MM.1S (cell line): ENCODE data around the gene ARMC8.

ENCODE experiments used
- DNase-seq: peaks from one replicate; pipeline ENCODE4 v3.0.0-alpha.2; 2015
- H2AFZ ChIP-seq: fragments of 300-600 bp; sonication (generic); 2 replicates; pipeline ENCODE4 v1.6.0; 2016; ENCODE audit warnings: antibody characterized with exemption, low read length
- H3F3A ChIP-seq: fragments of 300-600 bp; sonication (generic); 2 replicates; pipeline ENCODE4 v1.6.1; 2016; ENCODE audit warnings: mild to moderate bottlenecking, antibody characterized with exemption, low read length, moderate library complexity, mixed read lengths; ENCODE audit not compliant: insufficient read depth
- H3K27ac ChIP-seq: fragments of 300-600 bp; sonication (generic); 2 replicates; pipeline ENCODE4 v1.5.1; 2016; ENCODE audit warnings: mild to moderate bottlenecking, low read length
- H3K27me3 ChIP-seq: fragments of 300-600 bp; sonication (generic); replicated peaks from 2 replicates; pipeline ENCODE4 v1.6.0; 2016; ENCODE audit warnings: low read length; ENCODE audit not compliant: insufficient read depth
- H3K36me3 ChIP-seq: fragments of 300-600 bp; sonication (generic); replicated peaks from 2 replicates; pipeline ENCODE4 v1.6.1; 2016; ENCODE audit warnings: mild to moderate bottlenecking, low read length, mixed read lengths; ENCODE audit not compliant: insufficient read depth
- H3K4me1 ChIP-seq: fragments of 300-600 bp; sonication (generic); 2 replicates; pipeline ENCODE4 v1.6.1; 2016; ENCODE audit warnings: low read length, mixed read lengths
- H3K4me2 ChIP-seq: fragments of 300-600 bp; sonication (generic); 2 replicates; pipeline ENCODE4 v1.6.0; 2016; ENCODE audit warnings: low read depth, low read length
- H3K4me3 ChIP-seq: fragments of 300-600 bp; sonication (generic); 2 replicates; pipeline ENCODE4 v1.5.1; 2016; ENCODE audit warnings: low read length, mixed read lengths
- H3K79me2 ChIP-seq: fragments of 300-600 bp; sonication (generic); 2 replicates; pipeline ENCODE4 v1.6.1; 2016; ENCODE audit warnings: mixed run types, low read length, mixed read lengths
- H3K9ac ChIP-seq: fragments of 300-600 bp; sonication (generic); 2 replicates; pipeline ENCODE4 v1.6.1; 2016; ENCODE audit warnings: low read length, mixed read lengths
- H3K9me2 ChIP-seq: fragments of 300-600 bp; sonication (generic); replicated peaks from 2 replicates; pipeline ENCODE4 v1.6.1; 2016; ENCODE audit warnings: mild to moderate bottlenecking, low read length, mixed read lengths; ENCODE audit not compliant: insufficient read depth
- H3K9me3 ChIP-seq: fragments of 300-600 bp; sonication (generic); replicated peaks from 2 replicates; pipeline ENCODE4 v1.6.1; 2016; ENCODE audit warnings: mild to moderate bottlenecking, low read length, mixed read lengths; ENCODE audit not compliant: insufficient read depth
- H4K20me1 ChIP-seq: fragments of 300-600 bp; sonication (generic); 2 replicates; pipeline ENCODE4 v1.6.1; 2016; ENCODE audit warnings: mild to moderate bottlenecking, low read length, moderate library complexity, mixed read lengths; ENCODE audit not compliant: insufficient read depth
- EZH2 ChIP-seq: fragments of 300-600 bp; sonication (generic); optimal IDR thresholded peaks from 2 replicates; pipeline ENCODE3; 2017; ENCODE audit warnings: low read depth, mild to moderate bottlenecking, antibody characterized with exemption, low read length, mixed read lengths
- EZH2phosphoT487 ChIP-seq: fragments of 300-600 bp; sonication (generic); IDR thresholded peaks from 2 replicates; pipeline ENCODE4 v1.6.1; 2018; ENCODE audit warnings: antibody characterized with exemption, low read length
- TF ChIP-seq, protein P1 (sequence below): fragments of 300-600 bp; sonication (generic); IDR thresholded peaks from 2 replicates; pipeline ENCODE4 v1.5.1; 2016; ENCODE audit warnings: antibody characterized with exemption, low read length, mixed read lengths

The ARMC8 gene

DNA sequence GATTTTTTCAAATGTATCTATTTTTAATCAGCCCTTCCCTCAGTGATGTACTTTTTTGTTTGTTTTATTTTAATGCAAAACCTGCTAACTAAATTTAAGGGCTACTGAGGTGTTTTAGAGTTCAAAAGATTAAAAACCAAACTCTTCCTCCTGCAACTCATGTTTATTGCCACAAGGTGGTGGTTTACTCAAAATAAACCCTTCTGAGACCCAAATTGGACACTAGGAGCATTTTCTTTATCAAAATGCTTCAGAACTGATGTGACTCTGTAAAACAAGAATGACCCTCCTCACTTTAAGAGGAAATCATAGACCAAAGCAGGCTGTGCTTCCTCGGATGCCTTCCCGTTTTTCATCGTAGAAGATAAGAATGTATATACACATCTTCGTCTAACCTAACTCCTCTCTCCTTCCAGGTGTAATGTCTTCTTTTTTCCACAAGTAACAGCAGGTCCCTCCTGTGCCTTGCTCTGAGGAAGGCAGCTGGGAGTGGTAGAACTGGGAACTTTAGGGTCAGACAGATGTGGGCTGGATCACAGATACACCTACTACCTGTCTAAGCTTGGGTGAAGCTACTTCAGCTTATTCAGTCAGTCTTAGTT, 145.5 kb downstream of the ARMC8 start:
- H3K27me3 ChIP-seq: 0 out of 2 replicates have a peak, but pooled peaks cover 9% of the 10 kb centered on the region
- H3K4me3 ChIP-seq: no peak overlapping the region
- H3F3A ChIP-seq: no peaks in the 10 kb centered on the region
- TF ChIP-seq, protein P1, sequence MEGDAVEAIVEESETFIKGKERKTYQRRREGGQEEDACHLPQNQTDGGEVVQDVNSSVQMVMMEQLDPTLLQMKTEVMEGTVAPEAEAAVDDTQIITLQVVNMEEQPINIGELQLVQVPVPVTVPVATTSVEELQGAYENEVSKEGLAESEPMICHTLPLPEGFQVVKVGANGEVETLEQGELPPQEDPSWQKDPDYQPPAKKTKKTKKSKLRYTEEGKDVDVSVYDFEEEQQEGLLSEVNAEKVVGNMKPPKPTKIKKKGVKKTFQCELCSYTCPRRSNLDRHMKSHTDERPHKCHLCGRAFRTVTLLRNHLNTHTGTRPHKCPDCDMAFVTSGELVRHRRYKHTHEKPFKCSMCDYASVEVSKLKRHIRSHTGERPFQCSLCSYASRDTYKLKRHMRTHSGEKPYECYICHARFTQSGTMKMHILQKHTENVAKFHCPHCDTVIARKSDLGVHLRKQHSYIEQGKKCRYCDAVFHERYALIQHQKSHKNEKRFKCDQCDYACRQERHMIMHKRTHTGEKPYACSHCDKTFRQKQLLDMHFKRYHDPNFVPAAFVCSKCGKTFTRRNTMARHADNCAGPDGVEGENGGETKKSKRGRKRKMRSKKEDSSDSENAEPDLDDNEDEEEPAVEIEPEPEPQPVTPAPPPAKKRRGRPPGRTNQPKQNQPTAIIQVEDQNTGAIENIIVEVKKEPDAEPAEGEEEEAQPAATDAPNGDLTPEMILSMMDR: peak; percentile 57
- no peak for TF ChIP-seq EZH2phosphoT487
- H3K4me2 ChIP-seq: no peak overlapping the region
- H3K4me1 ChIP-seq: peaks cover 6% of the 10 kb centered on the region; the same call in 1 of the 2 replicates
- H3K79me2 ChIP-seq: no peaks in the 10 kb centered on the region
- H3K9me2 ChIP-seq: no peaks in the 10 kb centered on the region
- H3K36me3 ChIP-seq: no peaks in the 10 kb centered on the region
- H3K27ac ChIP-seq: no peak overlapping the region
- DNase-seq: peak; percentile 50
- no peak overlapping the region for H3K9ac ChIP-seq
- H4K20me1 ChIP-seq: no peaks in the 10 kb centered on the region
- H3K9me3 ChIP-seq: no peaks in the 10 kb centered on the region
- H2AFZ ChIP-seq: no peak overlapping the region

DNA sequence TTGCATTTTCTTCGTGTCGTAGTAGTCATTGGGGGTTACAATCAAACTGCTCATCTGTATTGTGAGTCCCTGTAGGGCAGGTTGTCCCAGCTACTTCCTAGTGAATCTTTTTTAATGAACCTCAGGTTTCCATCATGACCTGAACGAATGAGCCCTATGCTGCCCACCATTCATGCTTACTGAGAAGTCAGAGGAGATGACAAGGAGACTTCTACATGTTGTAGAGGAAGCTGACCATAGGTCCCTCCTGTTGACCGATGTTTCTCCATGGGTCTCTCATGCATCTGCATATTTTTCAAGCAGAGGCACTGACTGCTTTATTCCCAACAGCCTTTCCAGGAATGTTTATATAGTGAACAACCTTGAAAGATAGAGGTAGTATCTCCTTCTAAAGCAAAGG, 147.5 kb downstream of the ARMC8 start:
- H3K27ac ChIP-seq: no peak overlapping the region
- no peaks in the 10 kb centered on the region for H3F3A ChIP-seq
- H2AFZ ChIP-seq: no peak overlapping the region
- H3K9me2 ChIP-seq: no peaks in the 10 kb centered on the region
- TF ChIP-seq, protein P1: no peak
- TF ChIP-seq EZH2 (no peak), EZH2phosphoT487 (no peak)
- H3K4me1 ChIP-seq: peaks cover 6% of the 10 kb centered on the region; the same call in 1 of the 2 replicates
- H4K20me1 ChIP-seq: no peaks in the 10 kb centered on the region
- no peaks in the 10 kb centered on the region for H3K9me3 ChIP-seq
- no peak overlapping the region for H3K4me2 ChIP-seq
- no peaks in the 10 kb centered on the region for H3K36me3 ChIP-seq
- H3K4me3 ChIP-seq: no peak overlapping the region
- H3K27me3 ChIP-seq: 0 out of 2 replicates have a peak, but pooled peaks cover 9% of the 10 kb centered on the region
- H3K79me2 ChIP-seq: no peaks in the 10 kb centered on the region
- no peak overlapping the region for H3K9ac ChIP-seq
- DNase-seq: no peak

DNA sequence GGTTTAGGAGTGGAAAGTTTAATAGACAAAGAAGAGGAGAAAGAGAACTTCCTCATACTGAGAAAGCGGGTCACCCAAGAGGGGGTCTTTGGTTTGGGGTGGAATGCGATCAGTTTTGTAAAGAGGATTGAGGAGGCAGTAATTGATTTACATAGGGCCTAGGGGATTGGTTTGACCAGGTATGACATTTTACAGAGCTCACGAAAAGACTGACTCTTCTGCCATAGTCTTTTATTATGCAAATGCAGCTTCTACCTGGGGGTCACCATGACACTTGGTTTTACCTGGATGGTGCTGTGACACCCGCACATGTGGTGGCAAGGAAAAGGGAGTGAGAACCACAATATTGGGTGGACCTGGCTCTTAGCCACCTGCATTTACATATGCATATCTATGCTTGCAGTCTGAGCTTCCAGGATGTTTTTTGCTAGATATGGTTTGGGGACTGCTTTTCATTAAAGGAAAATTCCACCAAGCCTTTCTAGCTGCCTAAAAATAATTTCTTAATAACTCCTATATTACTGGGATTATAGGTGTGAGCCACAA, 149.4 kb downstream of the ARMC8 start:
- no peak overlapping the region for H3K4me3 ChIP-seq
- no peaks in the 10 kb centered on the region for H3K4me1 ChIP-seq
- H3K9me2 ChIP-seq: no peaks in the 10 kb centered on the region
- no peaks in the 10 kb centered on the region for H3F3A ChIP-seq
- H4K20me1 ChIP-seq: no peaks in the 10 kb centered on the region
- TF ChIP-seq, protein P1: no peak
- TF ChIP-seq EZH2phosphoT487: no peak
- TF ChIP-seq EZH2: no peak
- no peak overlapping the region for H3K9ac ChIP-seq
- no peaks in the 10 kb centered on the region for H3K27me3 ChIP-seq
- no peaks in the 10 kb centered on the region for H3K79me2 ChIP-seq
- no peak overlapping the region for H3K27ac ChIP-seq
- DNase-seq: no peak
- H2AFZ ChIP-seq: no peak overlapping the region
- H3K36me3 ChIP-seq: no peaks in the 10 kb centered on the region
- H3K4me2 ChIP-seq: no peak overlapping the region
- no peaks in the 10 kb centered on the region for H3K9me3 ChIP-seq
